Skin epidermis (tissue), 12 donors: ENCODE data around the gene CADM4.
"Not testable (repeated sequence)": the region's sequence is repeated elsewhere in the genome, so short reads cannot be mapped to it uniquely, and the experiment has no call there.

Experiments used
- H3K27ac ChIP-seq, 21 experiments: fragments of 200-600 bp; sonication (generic) in 11 of 21; one replicate each; pipeline ENCODE4 v1.5.0; 2020; ENCODE audit warnings: mild to moderate bottlenecking in 3 of 21, inconsistent platforms in 2 of 21, moderate library complexity in 2 of 21
- H3K4me3 ChIP-seq, 7 experiments: fragments of 200-600 bp; sonication (generic) in 2 of 7; one replicate each; pipeline ENCODE4 v1.5.0; 2020; ENCODE audit warnings: inconsistent platforms in 2 of 7, mild to moderate bottlenecking in 2 of 7, moderate library complexity in 1 of 7

Gene CADM4

DNA sequence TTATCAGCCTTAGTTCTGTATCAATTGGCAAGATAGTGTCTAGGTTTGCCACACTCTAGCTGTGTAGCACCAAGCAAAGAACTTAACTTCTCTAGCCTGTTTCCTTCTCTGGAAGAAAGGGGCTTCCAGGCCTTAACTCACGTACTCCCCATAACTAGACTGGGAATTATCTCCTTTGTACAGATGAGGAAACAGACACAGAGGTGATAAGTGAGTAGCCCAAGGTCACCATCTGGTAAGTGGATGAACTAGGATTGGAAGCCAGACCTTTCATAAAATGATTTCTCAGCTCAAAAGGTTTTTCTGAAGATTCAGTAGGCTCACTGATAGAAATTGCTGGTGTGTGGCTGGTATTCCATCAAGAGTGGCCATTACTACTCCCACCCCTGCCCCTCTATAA, 23.3 kb downstream of the CADM4 start:
- Histone ChIP-seq H3K4me3 (no peak overlapping the region), H3K27ac (no peak overlapping the region)

DNA sequence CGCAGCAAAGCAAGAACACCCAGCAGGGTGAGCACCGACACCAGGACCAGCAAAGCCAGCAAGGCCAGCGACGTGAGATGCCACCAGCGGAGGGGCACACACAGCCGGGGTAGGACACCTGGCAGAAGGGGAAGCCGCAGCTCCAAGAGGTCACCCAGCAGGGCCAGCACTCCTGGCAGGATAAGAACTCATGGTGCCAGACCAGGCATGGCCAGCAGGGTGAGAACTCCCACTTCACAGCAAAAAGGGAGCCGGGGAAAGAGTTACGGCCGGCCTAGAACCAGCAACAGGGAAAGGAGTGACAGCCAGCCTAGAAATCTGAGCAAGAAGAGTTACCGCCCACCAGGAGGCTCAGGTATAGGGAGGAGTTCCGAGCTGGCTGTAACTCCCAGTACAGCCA, 27.3 kb downstream of the CADM4 start:
- Histone ChIP-seq H3K27ac (no peak overlapping the region), H3K4me3 (no peak overlapping the region)

DNA sequence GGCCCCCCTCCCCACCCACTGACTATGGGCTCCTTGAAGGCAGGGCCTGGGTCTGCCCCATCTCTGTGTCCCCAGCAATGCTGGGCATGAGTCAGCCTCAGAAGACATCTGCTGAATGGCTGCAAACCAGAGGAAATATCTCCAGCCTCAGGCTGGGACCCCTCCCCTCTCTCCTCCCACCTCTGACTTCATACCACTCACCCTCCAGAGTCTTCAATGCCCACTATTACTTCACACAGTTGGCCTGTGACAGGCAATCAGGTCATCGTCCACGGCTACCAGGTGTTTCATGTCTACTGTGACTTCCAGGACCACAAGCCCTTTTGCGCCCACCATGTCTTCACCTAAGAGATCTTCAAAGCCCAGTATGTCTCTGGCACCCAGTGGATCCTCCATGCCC, 27.9 kb downstream of the CADM4 start, which contains the start of gene SRRM5:
Gene SRRM5 (plus strand): TSS at position 301 of the 400 bp plus-strand sequence. CDS start 34 bp downstream, at position 335.
- peak within 1 kb of the TSS in 1 of 21 experiments; percentile 17 for H3K27ac ChIP-seq

DNA sequence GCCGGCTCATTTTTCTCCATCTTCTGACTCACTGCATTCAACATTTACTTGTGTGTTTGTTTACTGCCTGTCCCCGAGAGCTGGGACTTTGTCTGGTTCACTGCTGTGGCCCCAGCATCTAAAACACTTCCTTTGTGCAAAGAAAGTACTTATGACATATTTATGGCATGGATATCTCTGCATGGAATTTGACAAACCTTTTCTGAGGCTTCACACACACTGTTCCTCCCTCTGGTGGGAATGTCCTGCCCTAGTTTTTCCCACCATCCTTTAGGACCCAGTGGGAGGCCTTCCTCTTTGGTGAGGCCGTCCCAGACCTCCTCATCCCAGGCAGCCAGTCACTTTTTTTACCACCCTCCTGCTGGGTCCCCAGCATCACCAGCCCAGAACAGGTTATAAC, 29.2 kb downstream of the CADM4 start:
- H3K27ac ChIP-seq, result peak overlapping the region in 1 of 21 experiments; percentile 17
- H3K4me3 ChIP-seq, result no peak overlapping the region

More for the DNA sequence above, 27.9 kb downstream of the CADM4 start, which contains the start of gene SRRM5:
- H3K4me3 ChIP-seq, result no peak within 1 kb of the TSS

DNA sequence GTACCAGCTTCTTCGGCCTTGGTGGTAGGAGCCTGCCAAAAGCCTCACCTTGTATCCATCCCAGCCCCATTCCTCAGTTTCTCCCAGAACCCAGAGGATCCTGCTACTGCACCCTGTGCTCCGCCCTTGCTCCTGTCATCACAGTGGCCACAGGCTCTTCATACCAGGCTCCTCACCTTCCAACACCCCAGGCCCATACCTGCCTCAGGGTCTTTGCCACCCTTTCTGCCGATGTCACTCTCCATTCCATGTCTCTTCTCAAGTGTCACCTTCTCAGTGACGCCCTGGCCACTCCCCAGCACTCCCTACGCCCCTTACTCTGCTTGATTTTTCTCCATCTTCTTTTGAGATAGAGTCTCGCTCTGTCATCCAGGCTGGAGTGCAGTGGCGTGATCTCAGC, 29.8 kb downstream of the CADM4 start:
- H3K27ac ChIP-seq, result no peak overlapping the region
- no peak overlapping the region for H3K4me3 ChIP-seq

DNA sequence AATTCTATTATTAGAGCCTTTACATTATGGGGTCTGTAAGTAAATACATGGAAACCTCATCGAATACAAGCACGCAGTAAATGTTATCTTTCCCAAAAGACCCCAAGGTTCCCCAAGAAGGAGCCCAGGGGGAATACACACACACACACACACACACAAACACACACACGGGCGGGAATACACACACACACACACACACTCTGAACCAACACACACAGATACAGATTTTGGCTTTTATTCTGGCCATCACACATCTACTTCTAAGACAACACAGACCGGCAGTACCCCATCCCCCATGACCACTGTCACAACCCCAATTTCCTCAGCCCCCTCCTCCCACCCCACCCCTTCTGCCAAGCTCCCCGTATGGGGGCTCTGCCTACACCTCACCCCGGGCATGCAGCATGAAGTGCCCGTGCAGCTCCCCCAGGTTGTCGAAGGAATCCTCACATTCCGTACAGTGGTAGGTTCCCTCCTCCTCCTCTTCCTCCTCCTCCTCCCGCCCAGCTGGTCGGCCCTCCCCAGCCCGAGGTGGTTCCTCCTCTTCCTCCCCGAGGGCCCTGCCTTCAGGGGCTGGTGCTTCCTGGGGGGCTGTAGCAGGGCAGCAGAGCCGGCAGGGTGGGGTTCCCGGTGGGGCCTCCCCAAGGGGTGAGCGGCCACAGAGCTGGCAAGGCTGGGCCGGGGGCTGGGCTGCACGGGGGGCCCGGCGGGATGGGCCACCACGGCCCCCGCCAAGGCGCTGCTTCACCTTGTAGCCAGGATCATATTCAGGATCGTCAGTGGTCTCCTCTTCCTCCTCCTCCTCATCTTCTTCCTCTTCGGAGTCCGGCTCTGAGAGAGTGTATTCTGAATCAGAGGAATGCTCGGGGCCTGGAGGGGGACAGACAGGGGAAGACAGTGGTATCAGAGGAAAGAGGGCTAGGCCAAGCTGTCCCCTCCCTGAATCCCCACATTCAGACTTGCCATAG, 32.1 kb downstream of the CADM4 start:
- Histone ChIP-seq H3K4me3 (no peak overlapping the region), H3K27ac (peak overlapping the region in 11 of 21 experiments; percentile 12 to 67 (median 42))

DNA sequence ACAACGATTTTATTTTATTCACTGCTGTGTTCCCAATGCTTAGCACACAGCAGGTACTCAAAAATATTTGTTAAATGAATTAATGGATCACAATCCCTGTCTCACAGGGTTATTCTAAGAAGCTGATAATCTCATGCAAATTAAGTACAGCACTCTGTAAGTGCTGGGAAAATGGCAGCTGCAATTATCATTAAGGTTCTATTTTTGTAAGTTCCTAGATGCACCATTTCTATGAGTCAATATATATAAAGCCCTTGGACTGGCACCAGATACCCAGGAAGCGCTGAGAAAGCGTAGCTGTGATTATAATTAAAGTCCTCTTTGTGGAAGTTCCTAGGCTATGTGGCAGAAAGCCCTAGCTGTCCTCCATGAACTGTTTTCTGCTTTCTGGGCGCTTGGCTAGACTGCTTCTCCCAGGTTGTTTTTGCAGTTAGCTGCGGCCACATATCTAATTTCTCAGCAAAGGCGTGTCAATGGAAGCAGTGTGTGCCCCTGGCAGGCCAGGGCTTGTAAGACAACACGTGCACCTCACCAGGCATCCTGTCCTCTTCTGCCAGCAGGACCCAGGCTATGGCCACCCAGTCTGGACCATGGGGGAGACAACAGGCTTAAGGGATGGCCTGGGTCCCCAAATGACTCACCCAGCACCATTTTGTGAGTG, 33.0 kb downstream of the CADM4 start:
- no peak overlapping the region for H3K4me3 ChIP-seq
- peak overlapping the region in 13 of 21 experiments; percentile 12 to 67 (median 46) for H3K27ac ChIP-seq

DNA sequence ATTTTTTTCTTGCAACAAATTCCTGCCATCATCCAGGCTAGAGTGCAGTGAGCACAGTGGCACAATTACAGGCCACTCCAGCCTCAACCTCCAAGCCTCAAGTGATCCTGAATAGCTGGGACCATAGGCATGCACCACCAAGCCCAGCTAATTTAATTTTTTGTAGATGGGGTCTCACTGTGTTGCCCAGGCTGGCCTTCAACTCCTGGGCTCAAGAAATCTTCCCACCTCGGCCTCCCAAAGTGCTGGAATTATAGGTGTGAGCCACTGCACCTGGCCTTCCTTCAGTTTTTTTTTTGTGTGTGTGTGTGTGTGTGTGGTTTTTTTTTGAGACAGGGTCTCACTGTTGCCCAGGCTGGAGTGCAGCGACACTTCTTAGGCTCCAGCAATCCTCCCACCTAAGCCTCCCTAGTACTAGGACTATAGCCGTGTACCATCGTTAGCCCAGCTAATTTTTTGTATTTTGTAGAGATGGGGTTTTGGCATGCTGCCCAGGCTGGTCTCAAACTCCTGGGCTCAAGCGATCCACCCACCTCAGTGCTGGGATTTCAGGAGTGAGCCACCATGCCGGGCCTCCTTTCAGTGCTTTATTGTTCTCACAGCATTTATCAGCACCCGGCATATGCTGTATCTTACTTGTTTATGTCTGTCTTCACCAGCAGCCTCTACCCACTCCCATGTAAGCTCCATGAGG, 33.6 kb downstream of the CADM4 start:
- peak overlapping the region in 11 of 21 experiments; percentile 12 to 67 (median 46) for H3K27ac ChIP-seq
- H3K4me3 ChIP-seq, result no peak overlapping the region

DNA sequence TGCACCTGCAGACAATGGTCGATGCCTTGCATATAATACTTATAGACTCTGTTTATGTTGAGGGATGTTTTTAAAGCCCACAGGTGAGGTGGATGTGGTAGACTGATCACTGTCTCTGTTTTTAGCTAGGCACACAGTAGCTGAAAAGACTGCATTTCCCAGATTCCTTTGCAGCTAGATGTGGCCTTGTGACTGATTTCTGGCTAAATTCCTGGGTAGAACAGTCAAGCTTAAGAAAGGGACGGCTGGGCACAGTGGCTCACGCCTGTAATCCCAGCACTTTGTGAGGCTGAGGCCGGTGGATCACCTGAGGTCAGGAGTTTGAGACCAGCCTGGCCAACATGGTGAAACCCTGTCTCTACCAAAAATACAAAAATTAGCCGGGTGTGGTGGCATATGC, 39.3 kb downstream of the CADM4 start:
- H3K4me3 ChIP-seq, result not testable (repeated sequence)
- H3K27ac ChIP-seq, result peak overlapping the region in 2 of 21 experiments; percentile 8 to 21

DNA sequence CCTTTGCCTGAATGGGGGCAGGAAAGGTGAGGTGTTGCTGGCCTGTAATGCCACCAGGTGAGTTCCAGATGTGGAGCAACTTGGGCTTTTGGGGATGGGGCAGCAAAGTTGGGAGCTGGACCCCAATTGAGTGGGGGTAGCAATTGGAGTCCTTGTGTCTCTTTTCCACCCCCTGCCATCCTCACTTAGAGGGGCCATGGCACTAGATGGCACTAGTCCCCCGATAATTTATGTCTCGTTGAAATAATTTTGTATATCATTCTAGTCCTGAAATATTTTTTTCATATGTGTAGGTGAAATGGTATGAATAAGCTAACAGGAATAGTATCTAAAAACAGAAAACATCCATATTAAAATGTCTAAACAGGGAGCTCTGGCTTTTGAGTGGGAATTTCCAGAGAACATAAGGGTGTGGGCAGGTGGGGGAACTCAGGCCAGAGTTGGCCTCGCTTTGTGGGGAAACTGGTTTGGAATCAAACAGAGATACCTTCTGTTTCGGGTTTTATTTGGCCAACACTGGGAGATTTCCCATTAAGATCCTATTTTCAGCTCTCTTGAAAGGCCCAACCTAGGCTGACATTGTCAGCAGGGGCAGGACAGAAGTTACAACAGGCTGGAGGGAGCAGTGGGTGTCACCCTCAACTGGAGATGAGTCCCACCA, 39.9 kb downstream of the CADM4 start:
- H3K27ac ChIP-seq, result peak overlapping the region in 2 of 21 experiments; percentile 8 to 21
- H3K4me3 ChIP-seq, result no peak overlapping the region

DNA sequence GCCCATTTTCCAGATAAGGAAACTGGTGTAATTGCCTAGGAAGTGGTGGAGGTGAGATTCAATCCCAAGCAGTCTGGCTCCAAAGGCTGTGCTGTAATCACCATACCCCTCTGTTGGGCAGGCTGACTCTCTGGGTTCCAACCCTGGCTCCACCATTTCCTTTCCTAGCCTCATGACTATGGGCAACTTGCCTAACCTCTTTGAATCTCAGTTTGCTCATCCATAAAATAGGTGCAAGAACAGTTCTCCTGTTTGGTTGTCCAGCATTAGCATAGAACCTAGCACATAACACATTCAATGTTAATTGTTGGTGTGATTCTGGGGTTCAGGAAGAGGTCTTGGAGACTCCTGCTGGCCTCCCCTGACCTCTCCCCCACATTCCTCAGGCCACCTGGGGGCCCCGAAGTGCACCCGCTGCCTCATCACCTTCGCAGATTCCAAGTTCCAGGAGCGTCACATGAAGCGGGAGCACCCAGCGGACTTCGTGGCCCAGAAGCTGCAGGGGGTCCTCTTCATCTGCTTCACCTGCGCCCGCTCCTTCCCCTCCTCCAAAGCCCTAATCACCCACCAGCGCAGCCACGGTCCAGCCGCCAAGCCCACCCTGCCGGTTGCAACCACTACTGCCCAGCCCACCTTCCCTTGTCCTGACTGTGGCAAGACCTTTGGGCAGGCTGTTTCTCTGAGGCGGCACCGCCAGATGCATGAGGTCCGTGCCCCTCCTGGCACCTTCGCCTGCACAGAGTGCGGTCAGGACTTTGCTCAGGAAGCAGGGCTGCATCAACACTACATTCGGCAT, 41.0 kb downstream of the CADM4 start:
- H3K4me3 ChIP-seq, result no peak overlapping the region
- H3K27ac ChIP-seq, result no peak overlapping the region

DNA sequence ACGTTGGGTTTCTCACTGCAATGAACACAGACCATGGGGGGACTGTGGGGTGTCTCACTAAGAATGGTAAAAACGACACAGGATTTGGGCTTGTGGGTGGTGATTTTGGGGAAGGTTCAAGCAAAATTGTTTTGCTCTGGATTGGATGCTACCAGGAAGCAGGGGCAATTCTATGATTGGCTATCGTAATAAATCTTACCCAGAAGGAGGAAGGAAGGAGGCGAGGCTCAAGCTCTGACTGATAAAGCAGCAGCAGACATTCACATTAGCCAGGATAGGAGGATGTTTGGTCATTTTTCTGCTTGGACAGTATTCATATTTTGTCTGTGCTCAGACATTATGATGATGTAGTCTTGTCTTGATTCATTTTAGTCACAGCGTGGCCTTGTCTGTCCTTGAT, 41.8 kb downstream of the CADM4 start:
- H3K27ac ChIP-seq, result peak overlapping the region in 4 of 21 experiments; percentile 88 to 100 (median 98)
- no peak overlapping the region for H3K4me3 ChIP-seq

DNA sequence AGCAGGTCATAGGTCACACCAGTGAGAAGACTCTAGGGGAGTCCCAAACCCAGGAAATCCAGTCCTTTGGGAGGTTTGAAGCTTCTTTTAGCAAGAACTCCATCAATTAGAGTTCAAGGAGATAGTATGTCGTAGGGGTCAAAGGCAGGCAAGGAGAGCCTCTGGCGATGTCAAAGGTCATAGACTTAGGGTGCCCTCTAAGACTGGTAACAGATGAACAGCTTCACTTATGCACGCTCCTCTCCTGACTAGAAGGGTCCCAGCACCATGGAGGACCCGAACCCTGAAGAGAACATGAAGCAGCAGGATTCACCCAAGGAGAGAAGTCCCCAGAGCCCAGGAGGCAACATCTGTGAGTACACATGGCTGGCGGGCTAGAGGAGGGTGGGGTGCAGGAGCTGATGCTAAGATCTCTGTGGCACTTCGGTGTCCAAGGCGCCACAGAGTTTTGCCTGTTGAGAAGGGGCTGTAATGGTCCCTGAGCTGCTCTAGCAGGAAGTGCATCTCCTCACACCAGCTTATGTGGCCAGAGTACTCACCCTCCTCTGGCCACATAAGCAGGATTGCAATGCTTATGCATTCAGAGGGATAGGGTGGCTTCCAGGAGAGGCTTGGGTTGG, 42.7 kb downstream of the CADM4 start:
- peak overlapping the region; percentile 51 to 79 (median 64) for H3K4me3 ChIP-seq

DNA sequence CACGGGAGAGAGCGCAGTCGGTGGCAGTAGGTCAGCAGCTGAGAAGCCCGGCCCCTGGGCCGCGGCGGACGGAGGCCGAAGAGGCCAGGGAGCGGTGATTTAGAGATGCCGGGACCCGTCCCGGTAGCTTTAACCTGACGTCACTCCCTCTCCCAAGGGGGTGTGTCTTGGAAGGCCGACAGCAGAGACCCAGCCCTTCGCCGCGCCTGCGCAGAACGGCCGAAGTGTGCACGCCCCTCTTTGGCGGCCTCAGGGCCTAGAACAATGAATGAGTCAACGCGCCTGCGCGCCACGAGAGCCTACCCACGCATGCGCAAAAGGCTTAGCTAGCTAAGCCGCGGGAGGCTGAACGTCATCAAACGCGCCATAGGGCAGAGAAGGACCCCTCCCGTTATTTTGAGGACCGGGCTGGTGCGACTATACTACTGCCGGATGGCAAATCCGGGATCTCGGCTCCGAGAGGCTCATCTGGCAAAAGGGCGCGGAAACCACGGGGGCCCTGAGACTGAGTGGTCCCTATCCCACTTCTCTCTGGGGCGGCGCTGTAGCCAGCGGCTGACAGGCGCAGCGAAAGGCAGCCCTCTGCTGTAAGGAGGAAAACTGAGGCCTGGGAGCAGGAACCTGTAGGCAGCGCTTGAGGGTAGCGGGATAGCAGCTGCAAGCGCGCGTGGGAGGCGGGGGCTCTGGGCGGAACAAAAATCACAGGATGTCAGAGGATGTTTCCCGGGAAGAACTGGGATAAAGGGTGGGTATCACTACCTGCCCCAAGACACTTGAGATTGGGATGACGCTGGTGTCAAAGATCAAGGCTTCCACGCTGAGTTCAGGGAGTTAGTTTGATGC, 43.4 kb downstream of the CADM4 start, which contains the start of the genes IRGQ and ZNF576:
Gene IRGQ (minus strand): TSS at position 136 of the 843 bp plus-strand sequence. CDS start 796 bp downstream, outside the sequence.
Gene ZNF576 (plus strand): TSS at position 597 of the 843 bp plus-strand sequence. CDS start 514 bp downstream, outside the sequence.
- peak within 1 kb of the TSS; percentile 70 to 100 (median 97) for H3K27ac ChIP-seq
- H3K4me3 ChIP-seq, result peak within 1 kb of the TSS; percentile 51 to 79 (median 64)

More for the DNA sequence above, 42.7 kb downstream of the CADM4 start:
- H3K27ac ChIP-seq, result peak overlapping the region; percentile 70 to 100 (median 97)

DNA sequence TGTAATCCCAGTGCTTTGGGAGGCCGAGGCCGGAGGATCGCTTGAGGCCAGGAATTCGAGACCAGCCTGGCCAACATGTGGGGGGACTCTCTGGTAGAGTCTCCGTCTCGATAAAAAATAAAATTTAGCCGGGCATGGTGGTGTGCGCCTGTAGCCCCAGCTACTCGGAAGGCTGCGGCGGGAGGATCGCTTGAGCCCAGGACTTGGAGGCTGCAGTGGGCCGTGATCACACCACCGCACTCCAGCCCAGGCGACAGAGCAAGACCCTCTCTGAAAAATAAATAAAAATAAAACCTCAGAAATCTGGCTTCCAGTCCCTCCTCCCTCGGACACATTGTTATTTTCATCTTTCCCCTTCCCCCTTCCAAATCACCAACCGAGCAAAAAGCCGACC, 44.0 kb downstream of the CADM4 start:
- H3K27ac ChIP-seq, result peak overlapping the region; percentile 10 to 99 (median 95)
- peak overlapping the region; percentile 51 to 79 (median 64) for H3K4me3 ChIP-seq

DNA sequence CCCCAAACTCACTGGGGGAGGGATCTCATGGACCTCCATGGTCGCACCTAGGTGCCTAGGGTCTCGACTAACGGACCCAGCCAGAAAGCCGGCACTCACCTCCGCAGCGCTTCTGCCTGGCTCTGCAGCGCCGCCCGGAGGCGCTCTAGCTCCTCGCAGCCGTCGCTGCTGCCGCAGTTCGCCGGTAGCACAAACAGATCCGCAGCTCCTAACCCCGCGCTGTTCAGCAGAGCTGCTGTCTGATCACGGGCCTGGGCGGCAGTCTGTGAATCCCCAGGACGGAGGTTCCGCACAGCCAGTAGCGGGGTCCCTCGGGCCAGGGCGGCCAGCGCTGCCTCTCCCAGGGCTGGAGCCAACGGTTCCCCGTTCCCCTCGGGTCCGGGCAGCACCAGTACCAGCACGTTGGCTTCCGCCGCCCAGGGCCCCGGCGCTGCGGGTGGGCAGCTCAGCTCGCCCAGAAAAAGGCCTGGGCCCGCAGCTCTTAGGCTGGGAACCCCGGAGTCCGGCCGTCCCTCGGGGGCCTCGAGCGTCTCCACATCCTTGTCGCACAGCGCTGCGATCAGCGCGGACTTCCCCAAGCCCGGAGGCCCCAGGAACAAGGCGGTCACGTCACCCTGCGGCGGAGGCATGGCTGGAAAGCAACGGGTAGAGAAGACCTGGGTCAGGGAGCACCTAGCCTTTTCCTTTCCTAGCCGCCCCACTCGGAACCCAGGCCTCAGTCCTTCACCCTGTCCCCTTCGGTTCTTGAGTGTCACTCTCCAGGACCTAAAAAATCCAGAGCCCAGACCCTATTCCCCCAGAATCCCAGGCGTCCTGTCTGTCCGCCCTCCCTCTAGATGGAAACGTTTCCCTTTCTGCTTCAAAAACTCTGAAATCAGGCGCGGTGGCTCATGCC, 44.7 kb downstream of the CADM4 start:
- Histone ChIP-seq H3K4me3 (peak overlapping the region; percentile 51 to 79 (median 64)), H3K27ac (peak overlapping the region; percentile 10 to 99 (median 95))
